ENCODE results near the gene SYK. TPM values are rescaled to one million over a fixed set of nuclear protein-coding genes. Genes with fewer than 3 reads are reported as not detected.
"Not testable (repeated sequence)": the region's sequence is repeated elsewhere in the genome, so short reads cannot be mapped to it uniquely, and the experiment has no call there.

SYK gene
- total RNA-seq, 1 donor from 2014 or later = 0.36 TPM

GRCh38 chr9:90884178-90884577 is 82.6 kb downstream of the SYK start:
- no peaks in the 10 kb centered on the region for H3K9me3 Mint-ChIP-seq (ENCODE audit: unreplicated experiment)
- TF ChIP-seq CTCF (IDR thresholded peaks at IDR 0.05; ENCODE audit: unreplicated experiment) = no peak
- H3K4me3 Mint-ChIP-seq (ENCODE audit: unreplicated experiment) = no peak overlapping the region
- no peaks in the 10 kb centered on the region for H3K4me1 Mint-ChIP-seq (ENCODE audit: unreplicated experiment)
- no peak overlapping the region for H3K27ac Mint-ChIP-seq (ENCODE audit: unreplicated experiment)
- peaks cover 2% of the 10 kb centered on the region for H3K27me3 Mint-ChIP-seq (ENCODE audit: unreplicated experiment)
- H3K36me3 Mint-ChIP-seq (ENCODE audit: low read depth, unreplicated experiment) = no peaks in the 10 kb centered on the region
- no peak for DNase-seq (ENCODE audit: low spot score)

- H3K36me3 Mint-ChIP-seq (ENCODE audit: low read depth, unreplicated experiment); H3K27me3 Mint-ChIP-seq (ENCODE audit: unreplicated experiment): not testable (repeated sequence)
Observed at GRCh38 chr9:90886868-90887267, 85.2 kb downstream of the SYK start.

GRCh38 chr9:90888941-90889340 is 87.3 kb downstream of the SYK start:
- peaks cover 3% of the 10 kb centered on the region for H3K27me3 Mint-ChIP-seq (ENCODE audit: unreplicated experiment)
- H3K9me3 Mint-ChIP-seq (ENCODE audit: unreplicated experiment) = no peaks in the 10 kb centered on the region
- TF ChIP-seq CTCF (IDR thresholded peaks at IDR 0.05; ENCODE audit: unreplicated experiment) = no peak
- H3K36me3 Mint-ChIP-seq (ENCODE audit: low read depth, unreplicated experiment) = no peaks in the 10 kb centered on the region
- H3K27ac Mint-ChIP-seq (ENCODE audit: unreplicated experiment) = no peak overlapping the region
- H3K4me3 Mint-ChIP-seq (ENCODE audit: unreplicated experiment) = no peak overlapping the region
- DNase-seq (ENCODE audit: low spot score) = no peak
- H3K4me1 Mint-ChIP-seq (ENCODE audit: unreplicated experiment) = peaks cover 28% of the 10 kb centered on the region

More at GRCh38 chr9:90886868-90887267, 85.2 kb downstream of the SYK start:
- H3K4me3 Mint-ChIP-seq (ENCODE audit: unreplicated experiment); H3K9me3 Mint-ChIP-seq (ENCODE audit: unreplicated experiment); H3K27ac Mint-ChIP-seq (ENCODE audit: unreplicated experiment); H3K4me1 Mint-ChIP-seq (ENCODE audit: unreplicated experiment); DNase-seq (ENCODE audit: low spot score): not testable (repeated sequence)

- DNase-seq (ENCODE audit: low spot score) = peak; percentile 48
- Mint-ChIP-seq H3K27ac (ENCODE audit: unreplicated experiment) (no peak overlapping the region), H3K9me3 (ENCODE audit: unreplicated experiment) (no peaks in the 10 kb centered on the region), H3K4me1 (ENCODE audit: unreplicated experiment) (peaks cover 39% of the 10 kb centered on the region), H3K36me3 (ENCODE audit: low read depth, unreplicated experiment) (no peaks in the 10 kb centered on the region), H3K4me3 (ENCODE audit: unreplicated experiment) (no peak overlapping the region), H3K27me3 (ENCODE audit: unreplicated experiment) (peaks cover 3% of the 10 kb centered on the region)
- peak; percentile 55 for TF ChIP-seq CTCF (IDR thresholded peaks at IDR 0.05; ENCODE audit: unreplicated experiment)
Observed at GRCh38 chr9:90890146-90890810, 88.7 kb downstream of the SYK start.

GRCh38 chr9:90891308-90892040 is 89.9 kb downstream of the SYK start:
- Mint-ChIP-seq H3K4me1 (ENCODE audit: unreplicated experiment) (peaks cover 42% of the 10 kb centered on the region), H3K4me3 (ENCODE audit: unreplicated experiment) (no peak overlapping the region), H3K27me3 (ENCODE audit: unreplicated experiment) (peaks cover 3% of the 10 kb centered on the region), H3K36me3 (ENCODE audit: low read depth, unreplicated experiment) (no peaks in the 10 kb centered on the region), H3K27ac (ENCODE audit: unreplicated experiment) (no peak overlapping the region), H3K9me3 (ENCODE audit: unreplicated experiment) (no peaks in the 10 kb centered on the region)
- no peak for TF ChIP-seq CTCF (IDR thresholded peaks at IDR 0.05; ENCODE audit: unreplicated experiment)
- DNase-seq (ENCODE audit: low spot score) = no peak

Measured in endothelial cell (in vitro differentiated cells).